ENCODE results near the gene NOP56.

- TF ChIP-seq, protein P1, sequence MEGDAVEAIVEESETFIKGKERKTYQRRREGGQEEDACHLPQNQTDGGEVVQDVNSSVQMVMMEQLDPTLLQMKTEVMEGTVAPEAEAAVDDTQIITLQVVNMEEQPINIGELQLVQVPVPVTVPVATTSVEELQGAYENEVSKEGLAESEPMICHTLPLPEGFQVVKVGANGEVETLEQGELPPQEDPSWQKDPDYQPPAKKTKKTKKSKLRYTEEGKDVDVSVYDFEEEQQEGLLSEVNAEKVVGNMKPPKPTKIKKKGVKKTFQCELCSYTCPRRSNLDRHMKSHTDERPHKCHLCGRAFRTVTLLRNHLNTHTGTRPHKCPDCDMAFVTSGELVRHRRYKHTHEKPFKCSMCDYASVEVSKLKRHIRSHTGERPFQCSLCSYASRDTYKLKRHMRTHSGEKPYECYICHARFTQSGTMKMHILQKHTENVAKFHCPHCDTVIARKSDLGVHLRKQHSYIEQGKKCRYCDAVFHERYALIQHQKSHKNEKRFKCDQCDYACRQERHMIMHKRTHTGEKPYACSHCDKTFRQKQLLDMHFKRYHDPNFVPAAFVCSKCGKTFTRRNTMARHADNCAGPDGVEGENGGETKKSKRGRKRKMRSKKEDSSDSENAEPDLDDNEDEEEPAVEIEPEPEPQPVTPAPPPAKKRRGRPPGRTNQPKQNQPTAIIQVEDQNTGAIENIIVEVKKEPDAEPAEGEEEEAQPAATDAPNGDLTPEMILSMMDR (conservative IDR thresholded peaks at IDR 0.05 in 1 of 2, IDR thresholded peaks at IDR 0.05 in 1 of 2; ENCODE audit: extremely low read depth in 1 of 2, insufficient read depth in 1 of 2, low read depth in 1 of 2, low read length in 2 of 2): no peak
- no peak for TF ChIP-seq EZH2 (IDR thresholded peaks at IDR 0.05; ENCODE audit: borderline replicate concordance, low read length)
Measured at GRCh38 chr20:2701671-2702081, 49.2 kb downstream of the NOP56 start.

Data from mammary epithelial cell (primary cell).